Ramos (cell line): Measurements from ENCODE around the gene THRAP3.
"Not testable (repeated sequence)": the region's sequence is repeated elsewhere in the genome, so short reads cannot be mapped to it uniquely, and the experiment has no call there.

Experiments
- in situ Hi-C: fragments of 300-500 bp; cut with MboI; formaldehyde crosslinking; loops from one replicate; pipeline ENCODE4 v1.14.3; 2022; ENCODE audit warnings: low sequenced_read_pairs; ENCODE audit not compliant: unreplicated experiment

Gene THRAP3

GRCh38 chr1:36223996-36224536 lies at the start of gene THRAP3:
TSS of gene THRAP3 (plus strand) at chr1:36224443. CDS start at chr1:36282564, 58,121 bp downstream.
- in situ Hi-C loops: no loop called here

- in situ Hi-C loops: no loop called here
Measured at GRCh38 chr1:36174713-36175112, 49.5 kb upstream of the THRAP3 start.

GRCh38 chr1:36175137-36176095 lies 48.8 kb upstream of the THRAP3 start:
- in situ Hi-C loops: no loop called here

GRCh38 chr1:36176106-36176949 lies 47.9 kb upstream of the THRAP3 start:
- in situ Hi-C loops: no loop called here

DNA sequence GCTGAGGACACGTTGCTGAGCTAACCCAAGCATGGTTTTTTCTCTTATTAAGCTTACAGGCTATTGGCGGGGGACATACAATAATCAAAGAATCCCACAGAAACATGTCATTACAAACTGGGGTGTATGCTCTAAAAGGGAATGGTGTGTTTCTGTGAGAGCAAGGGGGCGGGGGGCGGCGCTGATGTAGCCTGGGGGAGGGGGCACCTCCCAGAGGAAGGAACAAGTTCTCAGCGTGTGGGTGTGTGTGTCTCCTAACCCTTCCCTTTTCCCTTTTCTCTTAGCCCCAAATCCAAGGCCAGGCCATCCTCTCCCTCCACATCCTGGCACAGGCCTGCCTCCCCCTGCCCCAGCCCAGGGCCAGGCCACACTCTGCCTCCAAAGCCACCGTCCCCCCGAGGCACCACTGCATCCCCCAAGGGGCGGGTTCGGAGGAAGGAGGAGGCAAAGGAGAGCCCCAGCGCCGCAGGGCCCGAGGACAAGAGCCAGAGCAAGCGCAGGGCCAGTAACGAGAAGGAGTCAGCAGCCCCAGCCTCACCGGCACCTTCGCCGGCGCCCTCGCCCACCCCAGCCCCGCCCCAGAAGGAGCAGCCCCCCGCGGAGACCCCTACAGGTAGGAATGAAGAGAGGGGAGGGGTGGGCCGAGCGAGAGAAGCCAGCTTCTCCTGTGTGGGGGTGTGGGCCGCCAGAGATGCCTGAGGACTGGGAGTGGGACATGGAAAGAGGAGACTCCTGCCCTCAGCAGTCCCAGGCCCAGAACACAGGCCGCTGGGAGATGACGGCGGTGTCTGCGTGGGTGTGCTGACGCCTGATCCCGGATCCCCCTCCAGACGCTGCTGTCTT lies 46.4 kb upstream of the THRAP3 start:
- in situ Hi-C loops: no loop called here

- in situ Hi-C loops: no loop called here
Measured at GRCh38 chr1:36178471-36179219, 45.6 kb upstream of the THRAP3 start.

- in situ Hi-C loops: no loop called here
Measured at GRCh38 chr1:36179220-36179600, 45.0 kb upstream of the THRAP3 start.

- in situ Hi-C loops: no loop called here
Measured at GRCh38 chr1:36182734-36183133, 41.5 kb upstream of the THRAP3 start.

- in situ Hi-C loops: no loop called here
Measured at GRCh38 chr1:36183309-36183856, 40.9 kb upstream of the THRAP3 start.

DNA sequence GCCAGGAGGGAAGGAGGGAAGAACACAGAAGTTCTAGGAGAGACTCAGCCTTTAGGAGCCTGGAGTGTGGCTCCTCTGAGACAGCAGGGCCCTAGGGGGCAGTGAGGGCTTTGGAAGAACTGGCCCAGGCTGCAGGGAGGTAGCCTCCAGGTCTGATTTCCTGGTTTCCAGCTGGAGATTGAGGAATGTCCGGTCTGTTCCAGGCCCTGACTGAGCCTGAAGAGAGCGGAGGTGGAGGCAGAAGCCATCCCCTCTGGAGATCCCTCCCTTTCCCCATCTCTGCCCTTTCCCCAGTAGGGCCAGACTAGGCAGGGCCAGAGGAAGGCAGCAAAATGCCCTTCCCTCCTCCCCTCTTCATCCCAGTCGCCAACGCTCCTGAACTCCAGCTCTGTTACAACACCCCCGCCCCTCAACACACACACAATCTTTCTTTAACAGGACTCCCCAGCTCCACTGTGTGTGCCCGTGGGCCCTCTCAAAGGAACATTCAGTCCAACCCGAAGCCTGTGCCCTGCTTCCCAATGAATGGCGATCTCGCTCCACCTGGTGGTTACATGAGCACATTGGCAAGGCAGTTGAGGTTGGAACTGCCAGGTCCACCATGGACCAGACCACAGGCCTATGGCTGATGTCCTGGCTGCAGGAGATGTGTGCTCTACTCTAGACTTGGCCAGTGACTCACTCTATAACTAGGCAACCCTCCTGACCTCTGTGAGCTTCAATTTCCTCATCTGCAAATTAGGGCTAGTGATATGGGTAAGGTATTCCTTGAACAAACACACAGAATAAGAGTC lies 36.2 kb upstream of the THRAP3 start:
- in situ Hi-C loops: loop anchor here (5.0 kb wide), 1 partner anchor 36 kb away; no protein-coding TSS in a partner anchor

- in situ Hi-C loops: not testable (repeated sequence)
Measured at GRCh38 chr1:36196805-36197204, 27.4 kb upstream of the THRAP3 start.

GRCh38 chr1:36198641-36199040 lies 25.6 kb upstream of the THRAP3 start:
- in situ Hi-C loops: no loop called here

GRCh38 chr1:36199934-36200741 lies 24.1 kb upstream of the THRAP3 start:
- in situ Hi-C loops: no loop called here

- in situ Hi-C loops: no loop called here
Measured at GRCh38 chr1:36203027-36203553, 21.2 kb upstream of the THRAP3 start.

GRCh38 chr1:36203554-36204346 lies 20.5 kb upstream of the THRAP3 start:
- in situ Hi-C loops: no loop called here

- in situ Hi-C loops: no loop called here
Measured at GRCh38 chr1:36204347-36204909, 19.8 kb upstream of the THRAP3 start.
